A549 treated with AZD2906 at 1 μM for 4 hours (cell line): ENCODE results near the gene CDH20. TPM values are rescaled to one million over a fixed set of nuclear protein-coding genes. Genes with fewer than 3 reads are reported as not detected.

ENCODE experiments used
- total RNA-seq: library from RNA; stranded (reverse); fragments of 200-300 nt; extraction: Qiagen RNA extraction; gene quantifications from 5 replicates; pipeline ENCODE4 v1.2.3, GENCODE V29; 2022

CDH20 gene
- 0.05 TPM in 1 of 5 replicates, not detected in the others for total RNA-seq

GRCh38 chr18:61333271-61333745 is at the start of gene CDH20:
Gene CDH20, plus strand, starts transcription at chr18:61333430.

